ENCODE measurements around the gene PPP2R5C.

DNA sequence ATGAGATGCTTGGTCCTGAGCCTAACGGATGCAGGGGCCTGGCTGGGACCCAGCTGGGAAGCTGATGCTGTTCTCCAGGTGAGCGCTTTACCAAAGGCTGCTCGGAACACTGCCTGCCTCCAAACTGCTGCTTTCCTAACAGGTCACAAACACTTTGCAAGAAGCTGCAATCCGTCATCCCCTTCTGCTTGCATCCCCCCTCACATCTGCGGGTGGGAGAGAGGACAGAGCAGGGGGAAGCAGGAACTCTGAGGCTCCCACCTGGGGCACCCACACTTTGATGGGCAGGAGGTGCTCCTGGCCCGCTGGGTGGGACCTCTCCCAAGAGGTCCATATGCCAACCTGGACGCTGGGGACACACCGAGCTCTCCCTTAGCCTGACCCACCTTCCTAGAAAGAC is 24.9 kb upstream of the PPP2R5C start:
- TF ChIP-seq, protein P1, sequence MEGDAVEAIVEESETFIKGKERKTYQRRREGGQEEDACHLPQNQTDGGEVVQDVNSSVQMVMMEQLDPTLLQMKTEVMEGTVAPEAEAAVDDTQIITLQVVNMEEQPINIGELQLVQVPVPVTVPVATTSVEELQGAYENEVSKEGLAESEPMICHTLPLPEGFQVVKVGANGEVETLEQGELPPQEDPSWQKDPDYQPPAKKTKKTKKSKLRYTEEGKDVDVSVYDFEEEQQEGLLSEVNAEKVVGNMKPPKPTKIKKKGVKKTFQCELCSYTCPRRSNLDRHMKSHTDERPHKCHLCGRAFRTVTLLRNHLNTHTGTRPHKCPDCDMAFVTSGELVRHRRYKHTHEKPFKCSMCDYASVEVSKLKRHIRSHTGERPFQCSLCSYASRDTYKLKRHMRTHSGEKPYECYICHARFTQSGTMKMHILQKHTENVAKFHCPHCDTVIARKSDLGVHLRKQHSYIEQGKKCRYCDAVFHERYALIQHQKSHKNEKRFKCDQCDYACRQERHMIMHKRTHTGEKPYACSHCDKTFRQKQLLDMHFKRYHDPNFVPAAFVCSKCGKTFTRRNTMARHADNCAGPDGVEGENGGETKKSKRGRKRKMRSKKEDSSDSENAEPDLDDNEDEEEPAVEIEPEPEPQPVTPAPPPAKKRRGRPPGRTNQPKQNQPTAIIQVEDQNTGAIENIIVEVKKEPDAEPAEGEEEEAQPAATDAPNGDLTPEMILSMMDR (IDR thresholded peaks at IDR 0.05; ENCODE audit: extremely low read depth in 1 of 2, insufficient read depth in 1 of 2, low read depth in 1 of 2, low read length in 2 of 2), result no peak
- TF ChIP-seq POLR2AphosphoS5 (IDR thresholded peaks at IDR 0.05; ENCODE audit: insufficient read depth, low read depth, low read length) (no peak), MYC (IDR thresholded peaks at IDR 0.05; ENCODE audit: low read depth, low read length) (no peak), POLR2A (IDR thresholded peaks at IDR 0.05; ENCODE audit: low read depth, low read length) (no peak), EZH2 (IDR thresholded peaks at IDR 0.05; ENCODE audit: borderline replicate concordance, low read depth, low read length, severe bottlenecking) (no peak), JUN (IDR thresholded peaks at IDR 0.05; ENCODE audit: borderline replicate concordance, insufficient read depth, insufficient read length, low read depth) (no peak)
